GM15510 (cell line): ENCODE results near the gene MPHOSPH6.

ENCODE experiments used
- POLR2A ChIP-seq: IDR thresholded peaks from 3 replicates; pipeline ENCODE4 v1.6.1; 2011; ENCODE audit warnings: borderline replicate concordance; ENCODE audit not compliant: insufficient read length; ENCODE audit errors: extremely low read depth

MPHOSPH6 gene

GRCh38 chr16:82108774-82109173 lies 61.2 kb downstream of the MPHOSPH6 start:
- TF ChIP-seq POLR2A: no peak

GRCh38 chr16:82108100-82108499 lies 61.9 kb downstream of the MPHOSPH6 start:
- no peak for TF ChIP-seq POLR2A

- no peak for TF ChIP-seq POLR2A
Observed at GRCh38 chr16:82105107-82105506, 64.9 kb downstream of the MPHOSPH6 start.
